GM12892 (cell line): ENCODE data around the gene VARS2.

ENCODE experiments used
- POLR2A ChIP-seq: IDR thresholded peaks from 2 replicates; pipeline ENCODE4 v1.6.1; 2011; ENCODE audit warnings: low read depth, low read length, control low read depth
- POLR2AphosphoS5 ChIP-seq: IDR thresholded peaks from 2 replicates; pipeline ENCODE4 v1.6.1; 2011; ENCODE audit warnings: low read depth, low read length, control low read depth
- TAF1 ChIP-seq: IDR thresholded peaks from 2 replicates; pipeline ENCODE4 v1.6.1; 2011; ENCODE audit warnings: low read depth, mild to moderate bottlenecking, control low read depth, low read length, borderline replicate concordance

DNA sequence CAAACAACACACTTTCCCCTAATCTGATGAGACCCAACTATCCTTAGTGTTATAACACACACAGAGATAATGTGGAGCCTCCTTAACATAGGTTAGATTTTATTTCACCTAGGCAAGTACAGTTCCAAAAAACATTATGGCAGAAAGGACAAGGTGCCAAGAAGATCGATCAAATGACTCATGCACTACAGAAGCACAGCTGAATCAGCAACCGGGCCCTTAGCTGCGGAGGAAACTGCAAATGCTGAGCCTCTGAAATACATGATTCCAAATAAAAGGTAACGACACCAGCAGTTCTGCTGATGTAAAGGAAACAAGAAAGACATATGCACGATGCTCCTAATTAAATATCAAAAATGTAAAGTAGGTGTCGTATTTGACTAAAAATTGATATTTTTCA lies 49.6 kb downstream of the VARS2 start:
- TF ChIP-seq POLR2AphosphoS5 (no peak), POLR2A (no peak), TAF1 (no peak)
